K562 (cell line): ENCODE data around the gene PATL1. TPM values are rescaled to one million over a fixed set of nuclear protein-coding genes. Genes with fewer than 3 reads are reported as not detected.
A peak's percentile ranks its signal among the peaks of the same experiment; 100 is the strongest.

Source experiments
- ATF4 ChIP-seq: fragments of 450-650 bp; formaldehyde crosslinking; IDR thresholded peaks from 2 replicates; pipeline ENCODE4 v1.4.0; 2022; ENCODE audit warnings: mild to moderate bottlenecking, moderate library complexity
- BCL6 ChIP-seq: fragments of 250-450 bp; sonication (Bioruptor Pico); IDR thresholded peaks from 2 replicates; pipeline ENCODE4 v1.4.0; 2020
- DIDO1 ChIP-seq: fragments of 450-650 bp; IDR thresholded peaks from 2 replicates; pipeline ENCODE4 v1.6.1; 2016; ENCODE audit warnings: low read depth, missing biosample characterization, missing genetic modification characterization
- ETV5 ChIP-seq: sonication (generic); formaldehyde crosslinking; IDR thresholded peaks from 2 replicates; pipeline ENCODE4 v1.4.0; 2020; ENCODE audit warnings: low read depth, mild to moderate bottlenecking, missing genetic modification reagents
- GTF3C2 ChIP-seq: IDR thresholded peaks from 3 replicates; pipeline ENCODE4 v1.6.1; 2011; ENCODE audit warnings: borderline replicate concordance, mild to moderate bottlenecking, moderate library complexity; ENCODE audit not compliant: insufficient read length; ENCODE audit errors: extremely low read depth
- IRF9 ChIP-seq: fragments of 450-650 bp; IDR thresholded peaks from 2 replicates; pipeline ENCODE4 v1.6.1; 2016; ENCODE audit warnings: missing biosample characterization, missing genetic modification characterization
- MXI1 ChIP-seq: IDR thresholded peaks from 2 replicates; pipeline ENCODE4 v1.6.1; 2011; ENCODE audit warnings: low read depth, mild to moderate bottlenecking, improper control_type of control experiment, low read length
- NFIC ChIP-seq: fragments of 450-650 bp; IDR thresholded peaks from 2 replicates; pipeline ENCODE4 v1.6.1; 2017; ENCODE audit warnings: mild to moderate bottlenecking, inconsistent platforms
- NFRKB ChIP-seq: fragments of 450-650 bp; IDR thresholded peaks from 2 replicates; pipeline ENCODE4 v1.6.1; 2016; ENCODE audit warnings: low read depth
- PRMT5 ChIP-seq: sonication (generic); formaldehyde crosslinking; IDR thresholded peaks from 2 replicates; pipeline ENCODE4 v1.5.0; 2020; ENCODE audit warnings: missing genetic modification reagents
- PTRF ChIP-seq: fragments of 450-650 bp; IDR thresholded peaks from 2 replicates; pipeline ENCODE4 v1.6.1; 2016; ENCODE audit warnings: mild to moderate bottlenecking, missing genetic modification characterization, missing compliant biosample characterization
- PURB ChIP-seq: sonication (generic); formaldehyde crosslinking; IDR thresholded peaks from 2 replicates; pipeline ENCODE4 v1.9.0; 2021; ENCODE audit warnings: low read depth, mild to moderate bottlenecking, missing genetic modification reagents
- RAD21 ChIP-seq, 2 experiments: fragments of 250-450 bp in 1 of 2; fragments of 450-650 bp in 1 of 2; sonication (Bioruptor Pico) in 1 of 2; formaldehyde crosslinking in 1 of 2; IDR thresholded peaks in 1 of 2; conservative IDR thresholded peaks in 1 of 2; 2 replicates each; pipeline versions ENCODE4 v1.4.0 to v1.8.0; 2020 to 2022; ENCODE audit warnings: mild to moderate bottlenecking in 2 of 2, moderate library complexity in 1 of 2
- RBM34 ChIP-seq: fragments of 200-400 bp; formaldehyde crosslinking; IDR thresholded peaks from 2 replicates; pipeline ENCODE4 v1.6.1; 2018; ENCODE audit warnings: low read length, borderline replicate concordance; ENCODE audit not compliant: insufficient read depth
- SIN3A ChIP-seq, 2 experiments: fragments of 150-350 bp in 1 of 2; IDR thresholded peaks; 2 replicates each; pipeline ENCODE4 v1.6.1; 2011 to 2016; ENCODE audit warnings: borderline replicate concordance in 2 of 2, low read depth in 2 of 2, low read length in 2 of 2, mild to moderate bottlenecking in 2 of 2, moderate library complexity in 2 of 2; ENCODE audit not compliant: control insufficient read depth in 1 of 2
- SOX6 ChIP-seq: fragments of 450-650 bp; IDR thresholded peaks from 2 replicates; pipeline ENCODE4 v1.6.1; 2014; ENCODE audit warnings: mild to moderate bottlenecking
- TFAP4 ChIP-seq: sonication (generic); formaldehyde crosslinking; IDR thresholded peaks from 2 replicates; pipeline ENCODE4 v1.8.0; 2022; ENCODE audit warnings: missing genetic modification reagents, mild to moderate bottlenecking, moderate library complexity, borderline replicate concordance
- ZFPM2 ChIP-seq: fragments of 250-450 bp; sonication (Bioruptor Pico); IDR thresholded peaks from 2 replicates; pipeline ENCODE4 v1.5.1; 2022; ENCODE audit warnings: mild to moderate bottlenecking
- ZNF431 ChIP-seq: sonication (generic); formaldehyde crosslinking; IDR thresholded peaks from 2 replicates; pipeline ENCODE4 v1.8.0; 2022; ENCODE audit warnings: mild to moderate bottlenecking, missing genetic modification reagents
- ZNF644 ChIP-seq: fragments of 200-800 bp; sonication (Bioruptor generic); IDR thresholded peaks from 2 replicates; pipeline ENCODE4 v1.6.1; 2016; ENCODE audit warnings: low read depth, missing genetic modification characterization, missing compliant biosample characterization
- ZNF717 ChIP-seq: fragments of 250-450 bp; sonication (Bioruptor Pico); IDR thresholded peaks from 2 replicates; pipeline ENCODE4 v1.5.0; 2021
- ZNF766 ChIP-seq: fragments of 200-800 bp; sonication (Bioruptor generic); conservative IDR thresholded peaks from 2 replicates; pipeline ENCODE4 v1.6.1; 2016; ENCODE audit warnings: missing genetic modification characterization, missing compliant biosample characterization
- ZSCAN32 ChIP-seq: fragments of 450-650 bp; formaldehyde crosslinking; IDR thresholded peaks from 2 replicates; pipeline ENCODE4 v1.4.0; 2020; ENCODE audit warnings: mild to moderate bottlenecking, moderate library complexity
- polyA plus RNA-seq, 8 experiments: library from polyadenylated mRNA; depleted of rRNA in 4 of 8; stranded (reverse) in 5 of 8; unstranded in 3 of 8; fragments of >200 nt; fragmentation: Nextera tagmentation in 2 of 8; fragmentation: Illumina TruSeq in 1 of 8; extraction: Ambion mirVana in 2 of 8; extraction: Trizol in 1 of 8; gene quantifications; 2 replicates each; pipeline versions ENCODE4 v1.2.1 to v1.2.3, GENCODE V29; 2011 to 2014; ENCODE audit warnings: inconsistent platforms in 1 of 8, missing spikeins in 1 of 8
- total RNA-seq, 7 experiments: library from RNA; depleted of rRNA in 6 of 7; stranded (reverse); fragments of >200 nt in 6 of 7; fragmentation: Illumina TruSeq in 2 of 7; extraction: Trizol in 2 of 7; gene quantifications; 2 replicates each; pipeline versions ENCODE4 v1.2.1 to v1.2.3, GENCODE V29; 2011 to 2021; ENCODE audit warnings: low replicate concordance in 1 of 7

The PATL1 gene
- total and polyA plus RNA-seq, 9 of the 15 experiments (the other 6 are each of a cell fraction or from before 2014, with no cell fraction given), result 3.2 to 48.0 (median 16.4) TPM

GRCh38 chr11:59706518-59707285, 37.9 kb upstream of the PATL1 start (continued):
- TF ChIP-seq NFRKB (no peak), IRF9 (no peak), ZNF644 (tag) (peak; percentile 92), DIDO1 (tag) (no peak), ZSCAN32 (no peak), SIN3A (IDR thresholded peaks at IDR 0.05; ENCODE audit: borderline replicate concordance in 2 of 2, control insufficient read depth in 1 of 2, low read depth in 2 of 2, low read length in 2 of 2) (no peak), ZNF766 (CRISPR knock-in tag) (peak; percentile 96), TFAP4 (CRISPR knock-in tag) (peak; percentile 41; the same call in 1 of the 2 replicates), RAD21 (CRISPR knock-in tag; conservative IDR thresholded peaks at IDR 0.05 in 1 of 2, IDR thresholded peaks at IDR 0.05 in 1 of 2) (no peak), PURB (CRISPR knock-in tag) (no peak), ETV5 (CRISPR knock-in tag) (peak; percentile 90), SOX6 (peak; percentile 98), NFIC (peak; percentile 95), ZNF431 (no peak), PTRF (tag) (no peak), ZNF717 (CRISPR knock-in tag) (no peak), RBM34 (no peak), BCL6 (peak; percentile 63; the same call in 1 of the 2 replicates), MXI1 (no peak), GTF3C2 (no peak), ZFPM2 (no peak), PRMT5 (no peak), ATF4 (CRISPR knock-in tag) (peak; percentile 70; the same call in 1 of the 2 replicates)
